ENCODE data around the gene UROC1. TPM values are rescaled to one million over a fixed set of nuclear protein-coding genes. Genes with fewer than 3 reads are reported as not detected.

The UROC1 gene
- total RNA-seq, 1 donor: not detected

DNA sequence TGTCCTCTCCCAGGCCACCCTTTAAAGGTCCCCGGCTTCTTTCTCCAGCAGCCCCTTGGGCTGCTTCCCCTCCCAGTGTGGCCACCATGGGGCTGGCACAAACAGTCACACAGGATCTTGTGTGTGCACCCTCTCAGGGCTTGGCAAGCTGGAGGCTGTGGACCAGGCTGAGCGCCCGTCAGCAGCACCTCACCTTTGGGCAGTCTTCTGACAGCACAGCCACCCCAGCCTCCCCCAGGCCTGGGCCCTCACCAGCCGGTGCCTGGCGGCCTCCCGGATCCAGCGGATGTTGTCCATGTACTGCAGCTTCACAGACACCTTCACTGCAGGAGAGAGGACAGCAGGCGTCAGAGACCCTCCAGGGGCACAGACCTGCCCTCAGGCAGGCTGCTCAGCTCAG is 21.8 kb downstream of the UROC1 start:
- no peak for DNase-seq (ENCODE audit: low read depth)
- H3K4me3 ChIP-seq (ENCODE audit: low read depth, low read length): no peak overlapping the region
- TF ChIP-seq, protein P1, sequence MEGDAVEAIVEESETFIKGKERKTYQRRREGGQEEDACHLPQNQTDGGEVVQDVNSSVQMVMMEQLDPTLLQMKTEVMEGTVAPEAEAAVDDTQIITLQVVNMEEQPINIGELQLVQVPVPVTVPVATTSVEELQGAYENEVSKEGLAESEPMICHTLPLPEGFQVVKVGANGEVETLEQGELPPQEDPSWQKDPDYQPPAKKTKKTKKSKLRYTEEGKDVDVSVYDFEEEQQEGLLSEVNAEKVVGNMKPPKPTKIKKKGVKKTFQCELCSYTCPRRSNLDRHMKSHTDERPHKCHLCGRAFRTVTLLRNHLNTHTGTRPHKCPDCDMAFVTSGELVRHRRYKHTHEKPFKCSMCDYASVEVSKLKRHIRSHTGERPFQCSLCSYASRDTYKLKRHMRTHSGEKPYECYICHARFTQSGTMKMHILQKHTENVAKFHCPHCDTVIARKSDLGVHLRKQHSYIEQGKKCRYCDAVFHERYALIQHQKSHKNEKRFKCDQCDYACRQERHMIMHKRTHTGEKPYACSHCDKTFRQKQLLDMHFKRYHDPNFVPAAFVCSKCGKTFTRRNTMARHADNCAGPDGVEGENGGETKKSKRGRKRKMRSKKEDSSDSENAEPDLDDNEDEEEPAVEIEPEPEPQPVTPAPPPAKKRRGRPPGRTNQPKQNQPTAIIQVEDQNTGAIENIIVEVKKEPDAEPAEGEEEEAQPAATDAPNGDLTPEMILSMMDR (IDR thresholded peaks at IDR 0.05; ENCODE audit: insufficient read depth, low read length): no peak

DNA sequence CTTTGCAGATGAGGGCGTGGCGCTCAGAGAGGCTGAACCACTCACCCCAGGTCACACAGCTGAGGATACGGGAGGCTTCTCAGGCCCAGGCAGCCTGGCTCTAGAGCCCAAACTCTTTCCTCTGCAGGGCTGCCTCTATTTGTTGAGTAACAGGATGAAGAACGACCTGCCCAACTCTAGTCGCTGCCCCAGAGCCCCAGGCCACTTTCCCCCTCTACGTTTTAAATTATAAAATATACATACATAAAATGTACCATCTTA is 22.7 kb downstream of the UROC1 start:
- TF ChIP-seq, protein P1 (IDR thresholded peaks at IDR 0.05; ENCODE audit: insufficient read depth, low read length): no peak
- DNase-seq (ENCODE audit: low read depth): no peak
- no peak overlapping the region for H3K4me3 ChIP-seq (ENCODE audit: low read depth, low read length)

DNA sequence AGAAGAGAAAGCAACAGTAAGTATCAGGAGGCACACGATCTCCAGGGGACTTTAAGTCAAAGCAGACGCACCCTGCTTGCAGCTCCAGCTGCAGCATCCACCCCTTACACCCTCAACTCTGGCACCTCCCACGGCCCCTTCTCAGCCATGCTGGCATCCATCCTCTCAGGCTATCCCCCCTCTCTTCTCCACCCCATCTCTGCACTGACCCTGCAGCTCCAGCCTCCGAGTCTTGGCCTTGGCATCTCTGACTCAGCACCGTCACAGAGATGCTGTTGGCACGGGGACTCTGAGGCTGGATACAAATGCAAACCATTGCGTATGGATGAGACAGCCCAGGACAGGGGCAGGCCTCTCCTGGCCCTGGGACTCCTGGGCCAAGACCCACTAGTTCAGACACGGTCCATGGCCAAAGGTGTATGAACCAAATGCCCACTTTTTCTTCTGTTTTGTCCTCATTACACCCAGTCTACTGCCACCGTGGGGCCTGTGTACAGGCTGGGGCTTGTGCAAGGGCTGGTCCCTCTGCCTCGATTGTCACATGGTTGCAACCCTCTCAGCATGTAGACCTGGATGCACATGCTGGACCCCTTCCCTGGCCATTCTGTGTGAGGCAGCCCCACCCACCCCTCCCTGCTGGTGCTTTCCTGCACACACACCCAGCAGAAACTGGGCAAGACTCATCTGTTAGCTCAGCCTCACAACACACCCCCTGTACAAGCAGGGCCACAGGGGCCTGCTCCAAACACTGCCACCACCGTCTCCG is 23.2 kb downstream of the UROC1 start:
- H3K4me3 ChIP-seq (ENCODE audit: low read depth, low read length): no peak overlapping the region
- TF ChIP-seq, protein P1 (IDR thresholded peaks at IDR 0.05; ENCODE audit: insufficient read depth, low read length): peak; percentile 5
- DNase-seq (ENCODE audit: low read depth): peak; percentile 56

DNA sequence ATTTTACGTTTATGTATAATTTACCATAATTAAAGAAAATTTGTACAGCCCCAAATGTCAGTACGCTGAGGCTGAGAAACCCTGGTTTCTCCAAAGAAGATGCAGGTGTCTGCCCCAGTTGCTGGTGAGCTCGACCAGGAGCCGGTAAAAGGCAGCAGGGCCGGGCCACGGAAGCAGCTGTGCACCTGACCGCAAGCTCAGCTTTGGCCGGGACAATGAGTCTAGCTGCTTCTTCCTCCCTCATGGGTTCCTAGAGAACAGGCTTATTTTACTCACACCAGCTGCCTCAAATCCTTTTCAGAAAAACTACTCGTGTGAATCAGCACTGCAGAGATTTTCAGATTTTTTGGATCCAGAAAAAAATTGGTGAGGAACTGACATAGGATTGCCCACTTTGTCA is 23.8 kb downstream of the UROC1 start:
- no peak for DNase-seq (ENCODE audit: low read depth)
- TF ChIP-seq, protein P1 (IDR thresholded peaks at IDR 0.05; ENCODE audit: insufficient read depth, low read length): no peak

DNA sequence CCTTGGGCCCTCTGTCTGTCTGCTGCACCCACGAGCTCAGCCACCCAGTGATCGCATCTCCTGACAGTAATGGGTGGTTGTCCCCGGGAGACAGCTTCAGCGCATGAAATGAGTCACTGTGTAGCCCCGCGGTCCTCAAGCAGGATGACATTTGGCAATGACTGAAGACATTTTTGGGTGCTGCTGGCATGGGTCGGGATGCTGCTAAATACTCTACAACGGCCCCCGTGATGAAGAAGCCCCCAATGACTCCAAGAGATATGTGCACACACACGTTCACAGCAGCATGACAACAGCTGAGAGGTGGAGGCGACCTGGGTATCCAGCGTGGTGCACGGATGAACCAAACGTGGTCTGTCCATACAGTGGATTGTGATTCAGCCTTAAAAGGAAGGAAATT is 24.5 kb downstream of the UROC1 start:
- no peak overlapping the region for H3K4me3 ChIP-seq (ENCODE audit: low read depth, low read length)
- no peak for DNase-seq (ENCODE audit: low read depth)
- TF ChIP-seq, protein P1 (IDR thresholded peaks at IDR 0.05; ENCODE audit: insufficient read depth, low read length): no peak

More for the DNA sequence above, 23.8 kb downstream of the UROC1 start:
- H3K4me3 ChIP-seq (ENCODE audit: low read depth, low read length): no peak overlapping the region

DNA sequence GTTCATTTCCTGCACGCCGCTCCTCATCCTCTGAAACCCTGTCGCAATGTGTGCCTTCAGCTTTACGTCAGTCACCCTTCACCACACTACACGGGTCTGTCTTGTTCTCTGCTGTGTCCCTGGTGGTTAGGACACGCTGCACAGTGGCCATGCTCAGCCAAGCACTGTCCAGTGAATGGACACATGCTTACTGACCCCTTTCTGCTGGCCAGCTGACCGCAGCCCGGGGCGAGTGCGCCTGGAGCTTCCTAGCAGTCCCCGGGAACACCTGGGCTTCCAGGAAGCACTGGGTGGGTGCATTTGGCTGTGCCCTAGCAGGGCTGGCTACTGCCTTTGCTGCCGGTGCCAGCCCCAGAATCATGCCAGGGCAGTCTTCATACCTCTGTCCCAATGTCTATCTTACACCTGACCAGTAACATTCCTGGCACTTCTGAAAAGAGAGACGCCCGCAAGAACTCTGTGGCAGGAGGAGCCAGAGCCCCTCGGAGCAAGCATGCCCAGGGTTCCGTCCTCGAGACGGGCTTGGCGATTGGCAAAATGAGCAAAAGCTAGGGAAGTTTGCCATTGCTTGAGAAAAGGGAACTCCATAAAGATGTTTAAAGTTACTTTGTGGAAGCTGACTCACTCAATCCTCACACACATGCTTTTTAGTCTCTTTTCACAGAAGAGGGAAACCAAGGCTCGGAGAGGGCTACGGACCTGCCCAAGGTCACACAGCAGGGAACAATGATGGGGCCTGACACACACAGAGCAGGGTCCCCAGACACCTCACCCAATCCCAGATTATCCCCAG is 26.2 kb downstream of the UROC1 start:
- TF ChIP-seq, protein P1 (IDR thresholded peaks at IDR 0.05; ENCODE audit: insufficient read depth, low read length): no peak
- no peak for DNase-seq (ENCODE audit: low read depth)
- no peak overlapping the region for H3K4me3 ChIP-seq (ENCODE audit: low read depth, low read length)
